Peyer's patch (tissue), 4 donors: ENCODE data around the gene LFNG.

Experiments used
- POLR2A ChIP-seq, 2 donors: fragments of 450-650 bp; IDR thresholded peaks; one replicate each; pipeline ENCODE4 v1.5.1; 2017; ENCODE audit warnings: antibody characterized with exemption in 2 of 2, mild to moderate bottlenecking in 2 of 2, moderate library complexity in 2 of 2
- TF ChIP-seq, protein P1 (sequence below), 6 experiments: fragments of 450-650 bp in 4 of 6; fragments of 200-600 bp in 2 of 6; sonication (generic) in 1 of 6; IDR thresholded peaks; one replicate each; pipeline ENCODE4 v1.5.1; 2017 to 2019; ENCODE audit warnings: antibody characterized with exemption in 6 of 6, mild to moderate bottlenecking in 3 of 6, moderate library complexity in 1 of 6

DNA sequence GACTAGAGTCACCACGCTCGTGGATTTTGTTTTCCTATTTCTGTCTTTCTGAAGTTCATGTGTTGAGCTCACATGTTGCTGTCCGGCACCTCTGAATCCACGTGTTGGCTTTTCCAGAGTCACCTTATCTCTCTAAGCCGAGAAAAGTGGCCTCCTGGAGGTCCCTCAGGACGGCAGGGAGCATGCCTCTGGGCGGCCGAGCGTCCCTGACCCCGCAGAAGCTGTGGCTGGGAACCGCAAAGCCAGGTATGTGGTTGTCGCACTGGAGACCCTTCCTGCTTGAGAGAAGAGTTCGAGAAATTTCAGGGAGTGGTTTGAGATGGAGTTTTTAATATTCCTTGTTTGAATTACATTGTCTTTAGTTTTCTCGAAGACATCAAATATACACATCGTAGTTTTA, 51.8 kb downstream of the LFNG start:
- TF ChIP-seq, protein P1, sequence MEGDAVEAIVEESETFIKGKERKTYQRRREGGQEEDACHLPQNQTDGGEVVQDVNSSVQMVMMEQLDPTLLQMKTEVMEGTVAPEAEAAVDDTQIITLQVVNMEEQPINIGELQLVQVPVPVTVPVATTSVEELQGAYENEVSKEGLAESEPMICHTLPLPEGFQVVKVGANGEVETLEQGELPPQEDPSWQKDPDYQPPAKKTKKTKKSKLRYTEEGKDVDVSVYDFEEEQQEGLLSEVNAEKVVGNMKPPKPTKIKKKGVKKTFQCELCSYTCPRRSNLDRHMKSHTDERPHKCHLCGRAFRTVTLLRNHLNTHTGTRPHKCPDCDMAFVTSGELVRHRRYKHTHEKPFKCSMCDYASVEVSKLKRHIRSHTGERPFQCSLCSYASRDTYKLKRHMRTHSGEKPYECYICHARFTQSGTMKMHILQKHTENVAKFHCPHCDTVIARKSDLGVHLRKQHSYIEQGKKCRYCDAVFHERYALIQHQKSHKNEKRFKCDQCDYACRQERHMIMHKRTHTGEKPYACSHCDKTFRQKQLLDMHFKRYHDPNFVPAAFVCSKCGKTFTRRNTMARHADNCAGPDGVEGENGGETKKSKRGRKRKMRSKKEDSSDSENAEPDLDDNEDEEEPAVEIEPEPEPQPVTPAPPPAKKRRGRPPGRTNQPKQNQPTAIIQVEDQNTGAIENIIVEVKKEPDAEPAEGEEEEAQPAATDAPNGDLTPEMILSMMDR (IDR thresholded peaks at IDR 0.05), result no peak
- TF ChIP-seq POLR2A (IDR thresholded peaks at IDR 0.05), result no peak
